GM19043 (cell line): ENCODE data around the gene BCLAF3.

Experiments used
- ATAC-seq: cut with Tn5 transposase; IDR thresholded peaks from one replicate; pipeline ENCODE4 v1.9.1; 2021; ENCODE audit warnings: low read depth; ENCODE audit not compliant: unreplicated experiment

BCLAF3 gene

GRCh38 chrX:19990556-19991349 lies at the start of gene BCLAF3:
Gene BCLAF3 (minus strand): TSS chrX:19991061. CDS start chrX:19970264, 20,797 bp downstream.
- peak; percentile 92 for ATAC-seq

- ATAC-seq, result no peak
Observed at GRCh38 chrX:20038966-20039365, 48.1 kb upstream of the BCLAF3 start.

- ATAC-seq, result no peak
Observed at GRCh38 chrX:20037186-20037585, 46.3 kb upstream of the BCLAF3 start.

- no peak for ATAC-seq
Observed at GRCh38 chrX:20032201-20032600, 41.3 kb upstream of the BCLAF3 start.

GRCh38 chrX:20029728-20030127 lies 38.9 kb upstream of the BCLAF3 start:
- no peak for ATAC-seq

- ATAC-seq, result no peak
Observed at GRCh38 chrX:20028588-20028987, 37.7 kb upstream of the BCLAF3 start.

- ATAC-seq, result no peak
Observed at GRCh38 chrX:20026278-20026677, 35.4 kb upstream of the BCLAF3 start.

- no peak for ATAC-seq
Observed at GRCh38 chrX:20019672-20020365, 29.0 kb upstream of the BCLAF3 start.

GRCh38 chrX:20016616-20016945 lies 25.7 kb upstream of the BCLAF3 start:
- ATAC-seq, result no peak

GRCh38 chrX:20015945-20016615 lies 25.2 kb upstream of the BCLAF3 start:
- no peak for ATAC-seq

GRCh38 chrX:20015422-20015821 lies 24.6 kb upstream of the BCLAF3 start:
- ATAC-seq, result no peak

- ATAC-seq, result no peak
Observed at GRCh38 chrX:20011608-20012007, 20.7 kb upstream of the BCLAF3 start.

GRCh38 chrX:20007962-20008622 lies 17.2 kb upstream of the BCLAF3 start:
- no peak for ATAC-seq

- no peak for ATAC-seq
Observed at GRCh38 chrX:20005883-20006282, 15.0 kb upstream of the BCLAF3 start.

GRCh38 chrX:20001588-20001987 lies 10.7 kb upstream of the BCLAF3 start:
- ATAC-seq, result no peak

GRCh38 chrX:19991350-19991718 lies 473 bp upstream of the BCLAF3 start:
- no peak for ATAC-seq

- peak; percentile 23 for ATAC-seq
Observed at GRCh38 chrX:19990151-19990555, 708 bp downstream of the BCLAF3 start.

- ATAC-seq, result no peak
Observed at GRCh38 chrX:19987856-19988255, 3.0 kb downstream of the BCLAF3 start.

GRCh38 chrX:19986531-19986930 lies 4.3 kb downstream of the BCLAF3 start:
- no peak for ATAC-seq

GRCh38 chrX:19981947-19982346 lies 8.9 kb downstream of the BCLAF3 start:
- ATAC-seq, result no peak

GRCh38 chrX:19975845-19976244 lies 15.0 kb downstream of the BCLAF3 start:
- ATAC-seq, result no peak
